ENCODE results near the gene STARD3. TPM values are rescaled to one million over a fixed set of nuclear protein-coding genes. Genes with fewer than 3 reads are reported as not detected.

Gene STARD3
- total and polyA plus RNA-seq, 2 of the 13 experiments (the other 11 are each of a cell fraction or from before 2014, with no cell fraction given): 34.6 to 100 TPM

DNA sequence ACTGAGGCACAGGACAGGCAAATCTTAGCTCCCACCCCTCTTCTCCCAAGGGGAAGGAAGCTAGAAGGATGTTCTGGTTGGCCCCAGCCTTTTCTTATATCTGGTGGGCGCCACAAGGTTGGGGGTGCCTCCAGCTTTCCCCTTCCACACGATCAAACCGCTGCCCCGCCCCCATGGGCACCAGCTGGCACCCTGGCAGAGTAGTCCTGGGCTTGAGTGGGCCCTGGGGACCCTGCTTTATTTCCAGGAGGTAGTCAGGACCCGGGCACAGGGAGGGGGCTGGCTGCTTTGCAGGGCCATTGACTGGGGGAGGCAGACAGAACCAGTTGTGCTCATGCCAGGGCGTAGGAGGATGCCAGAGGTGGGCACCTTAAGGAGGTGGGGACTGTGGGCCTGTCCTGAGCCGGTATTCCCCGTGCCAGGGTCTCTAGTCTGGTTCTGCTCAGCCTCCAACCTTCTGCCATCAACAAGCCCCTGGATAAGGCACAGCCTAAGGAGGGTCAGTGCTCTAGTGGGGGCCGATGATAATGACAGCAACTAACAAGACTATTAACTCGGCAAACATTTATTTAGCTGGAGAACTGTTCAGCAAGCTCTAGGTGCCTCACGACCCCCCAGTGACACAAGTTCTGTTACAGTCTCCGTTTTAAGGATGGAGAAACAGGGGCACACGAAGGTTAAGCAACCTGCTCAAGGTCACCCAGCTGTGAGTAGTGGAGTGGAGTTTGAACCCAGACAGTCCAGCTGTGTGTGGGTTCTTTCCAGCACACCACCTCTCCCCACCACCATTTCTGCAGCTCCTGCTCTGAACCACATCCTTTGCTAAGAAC is 17.8 kb upstream of the STARD3 start (continued):
- TF ChIP-seq TBX2 (CRISPR knock-in tag; IDR thresholded peaks at IDR 0.05; ENCODE audit: borderline replicate concordance) (0 out of 2 replicates have a peak, but pooled peaks have one; percentile 22), NR2F6 (IDR thresholded peaks at IDR 0.05) (no peak), NR2F6 (CRISPR knock-in tag; IDR thresholded peaks at IDR 0.05) (0 out of 2 replicates have a peak, but pooled peaks have one; percentile 29), HIVEP1 (CRISPR knock-in tag; IDR thresholded peaks at IDR 0.05) (peak; percentile 0; the same call in 1 of the 2 replicates), ZBTB37 (CRISPR knock-in tag; IDR thresholded peaks at IDR 0.05) (no peak), MXD4 (CRISPR knock-in tag; IDR thresholded peaks at IDR 0.05) (no peak)

GRCh38 chr17:39619786-39620101 is 17.2 kb upstream of the STARD3 start:
- ATAC-seq: peak; percentile 15; the same call in 2 of the 3 replicates
- BruUV-seq (replicated peaks): no TSS peak
- Histone ChIP-seq H3K27ac (ENCODE audit: extremely low read length, insufficient read depth, low read length) (no peak overlapping the region), H3K79me2 (ENCODE audit: insufficient read depth, low read length) (no peaks in the 10 kb centered on the region), H3K36me3 (replicated peaks in 1 of 2; ENCODE audit: control insufficient read depth in 1 of 2, insufficient read depth in 2 of 2, low read length in 2 of 2) (no peaks in the 10 kb centered on the region), H3K4me2 (ENCODE audit: low read depth, low read length) (no peak overlapping the region), H2AFZ (ENCODE audit: low read length) (no peak overlapping the region), H3K27me3 (ENCODE audit: control insufficient read depth in 1 of 2, insufficient read depth in 2 of 2, low read length in 2 of 2) (peaks cover 5 to 53% of the 10 kb centered on the region in 2 experiments), H3K9me3 (ENCODE audit: low read length) (no peaks in the 10 kb centered on the region), H3K4me1 (ENCODE audit: insufficient read depth, low read length) (peaks cover 34% of the 10 kb centered on the region), H3K4me3 (replicated peaks in 1 of 3; ENCODE audit: insufficient read depth in 1 of 3, low read depth in 2 of 3, low read length in 3 of 3) (no peak overlapping the region), H3K9ac (ENCODE audit: insufficient read depth, low read depth, low read length) (no peak overlapping the region), H4K20me1 (ENCODE audit: insufficient read depth, low read length) (no peaks in the 10 kb centered on the region)
- FAIRE-seq: peak; percentile 83
- in situ Hi-C loops (cut with HindIII; ENCODE audit: extremely low pct_ligation_motif_present, low pct_unique_long_range_greater_than_20kb) (loop anchor here (5.0 kb wide), 3 partner anchors 53 to 133 kb away; no protein-coding TSS in a partner anchor), intact Hi-C loops (cut with micrococcal nuclease; ENCODE audit: unreplicated experiment) (no loop called here)
- peak; percentile 44 for DNase-seq (ENCODE audit: low spot score)
- ChIA-PET POLR2A (interaction anchor here (0.6 to 1.3 kb wide), 3 partner anchors 18 to 75 kb away, joined by 3 to 5 read pairs (median 5); no protein-coding TSS in a partner anchor), CTCF (ENCODE audit: low intra/inter-chr PET ratio, low total read pairs) (interaction anchor here (1.2 to 4.7 kb wide), 2 partner anchors 51 to 135 kb away, joined by 6 to 136 read pairs; partner anchors contain the start of gene PNMT)
- 0% methylated on average over 1 of the region's 1 CpG for WGBS (ENCODE audit: low lambda C conversion rate)
- TF ChIP-seq ZSCAN31 (CRISPR knock-in tag; IDR thresholded peaks at IDR 0.05; ENCODE audit: low read depth): no peak
- 0 out of 2 replicates have a peak, but pooled peaks have one; percentile 26 for TF ChIP-seq SP5 (CRISPR knock-in tag; IDR thresholded peaks at IDR 0.05; ENCODE audit: borderline replicate concordance, low read depth)
- TF ChIP-seq IKZF4 (CRISPR knock-in tag; IDR thresholded peaks at IDR 0.05; ENCODE audit: borderline replicate concordance, low read depth, not compliant biosample characterization): no peak
- peak; percentile 80 for TF ChIP-seq RCOR2 (CRISPR knock-in tag; IDR thresholded peaks at IDR 0.05)
- TF ChIP-seq ZNF331 (CRISPR knock-in tag; IDR thresholded peaks at IDR 0.05): 0 out of 2 replicates have a peak, but pooled peaks have one; percentile 5
- TF ChIP-seq SAP130 (CRISPR knock-in tag; IDR thresholded peaks at IDR 0.05; ENCODE audit: low read depth): peak; percentile 28; the same call in 1 of the 2 replicates
- TF ChIP-seq ZNF850 (CRISPR knock-in tag; conservative IDR thresholded peaks at IDR 0.05): no peak
- no peak for TF ChIP-seq ZNF496 (CRISPR knock-in tag; IDR thresholded peaks at IDR 0.05; ENCODE audit: insufficient replicate concordance)
- no peak for TF ChIP-seq CAMTA2 (CRISPR knock-in tag; IDR thresholded peaks at IDR 0.05; ENCODE audit: borderline replicate concordance)
- no peak for TF ChIP-seq ZBTB25 (CRISPR knock-in tag; IDR thresholded peaks at IDR 0.05)
- TF ChIP-seq NCOR1 (IDR thresholded peaks at IDR 0.05; ENCODE audit: borderline replicate concordance, low read length): peak; percentile 61; the same call in 1 of the 2 replicates
- no peak for TF ChIP-seq GLI4 (CRISPR knock-in tag; IDR thresholded peaks at IDR 0.05; ENCODE audit: borderline replicate concordance)
- peak; percentile 57 for TF ChIP-seq HNF4G (IDR thresholded peaks at IDR 0.05; ENCODE audit: borderline replicate concordance, low read depth, low read length)
- TF ChIP-seq HNF4G (CRISPR knock-in tag; IDR thresholded peaks at IDR 0.05; ENCODE audit: borderline replicate concordance, low read depth): no peak; the same call in 1 of the 2 replicates
- TF ChIP-seq TBX3 (IDR thresholded peaks at IDR 0.05; ENCODE audit: borderline replicate concordance): peak; percentile 49; the same call in 1 of the 2 replicates
- TF ChIP-seq ZFYVE20 (CRISPR knock-in tag; IDR thresholded peaks at IDR 0.05; ENCODE audit: borderline replicate concordance, low read depth): no peak

Measured in HepG2 (cell line).